SH-SY5Y (cell line): ENCODE results near the gene RAB40B.

Experiments used
- GATA2 ChIP-seq: IDR thresholded peaks from 2 replicates; pipeline ENCODE4 v1.6.1; 2011; ENCODE audit warnings: mild to moderate bottlenecking, low read depth, low read length
- GATA3 ChIP-seq: IDR thresholded peaks from 2 replicates; pipeline ENCODE4 v1.6.1; 2011; ENCODE audit warnings: low read depth, mild to moderate bottlenecking, low read length, moderate library complexity

DNA sequence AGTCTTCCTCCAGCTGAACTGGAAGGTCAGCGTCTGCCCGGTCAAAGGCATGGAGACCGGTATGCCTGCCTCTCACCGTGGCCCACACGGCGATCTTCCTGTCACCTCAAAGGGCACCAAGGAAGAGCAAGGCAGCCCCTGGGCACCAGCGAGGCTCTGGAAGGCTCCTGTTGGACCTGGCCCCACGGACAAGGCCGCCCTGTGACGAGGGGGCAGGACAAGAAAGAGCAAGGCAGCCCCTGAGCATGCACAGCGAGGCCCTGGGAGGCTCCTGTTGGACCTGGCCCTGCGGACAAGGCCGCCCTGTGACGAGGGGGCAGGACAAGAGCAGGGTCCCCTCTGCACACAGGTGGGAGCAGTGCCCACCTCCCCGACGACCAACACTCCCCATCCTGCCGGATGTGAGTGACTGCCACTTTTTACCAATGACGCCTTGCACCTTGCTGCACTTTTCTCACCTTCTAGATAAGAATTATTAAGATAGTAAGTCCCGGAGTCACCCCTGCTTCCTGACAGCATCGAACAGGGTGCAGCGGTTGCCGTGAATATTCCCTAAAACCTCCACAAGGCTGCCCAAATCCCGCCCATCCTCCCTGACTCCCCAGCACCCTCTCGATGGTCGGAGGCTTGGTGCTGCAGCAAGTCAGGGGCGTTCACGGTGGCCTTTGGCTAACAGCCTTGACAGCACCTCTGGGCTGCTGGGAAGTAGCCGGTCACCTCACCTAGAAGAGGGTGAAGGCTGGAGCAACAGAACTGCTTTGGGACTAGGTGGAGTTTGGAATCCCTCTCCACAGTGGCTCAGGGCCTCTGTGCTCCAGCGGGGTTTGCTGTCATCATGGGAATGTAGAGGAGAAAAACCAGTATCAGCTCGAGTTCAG lies 44.6 kb downstream of the RAB40B start:
- no peak for TF ChIP-seq GATA2
- TF ChIP-seq GATA3, result no peak
